HepG2 (cell line): ENCODE results near the gene ACER3. TPM values are rescaled to one million over a fixed set of nuclear protein-coding genes. Genes with fewer than 3 reads are reported as not detected.

Experiments
- ATF7 ChIP-seq, 2 experiments: fragments of 450-650 bp in 1 of 2; sonication (generic) in 1 of 2; formaldehyde crosslinking in 1 of 2; IDR thresholded peaks; 2 replicates each; pipeline versions ENCODE4 v1.4.0 to v1.6.1; 2016 to 2020; ENCODE audit warnings: antibody characterized with exemption in 1 of 2, mild to moderate bottlenecking in 1 of 2, missing genetic modification reagents in 1 of 2
- ETV6 ChIP-seq: sonication (generic); formaldehyde crosslinking; conservative IDR thresholded peaks from 2 replicates; pipeline ENCODE4 v1.4.0; 2020; ENCODE audit warnings: missing genetic modification reagents
- FOSL1 ChIP-seq: sonication (generic); formaldehyde crosslinking; IDR thresholded peaks from 2 replicates; pipeline ENCODE4 v1.9.0; 2021; ENCODE audit warnings: missing genetic modification reagents, borderline replicate concordance
- GABPA ChIP-seq, 2 experiments: IDR thresholded peaks; 2 replicates each; pipeline ENCODE4 v1.6.1; 2011 to 2016; ENCODE audit warnings: low read depth in 2 of 2, low read length in 1 of 2, missing biosample characterization in 1 of 2, missing genetic modification characterization in 1 of 2
- GABPB1 ChIP-seq: IDR thresholded peaks from 2 replicates; pipeline ENCODE4 v1.6.1; 2016; ENCODE audit warnings: mild to moderate bottlenecking, missing genetic modification reagents, moderate library complexity, missing compliant biosample characterization
- KLF16 ChIP-seq, 2 experiments: sonication (generic) in 1 of 2; formaldehyde crosslinking in 1 of 2; IDR thresholded peaks; 2 replicates each; pipeline versions ENCODE4 v1.6.1 to v1.8.0; 2016 to 2023; ENCODE audit warnings: missing genetic modification reagents in 2 of 2, missing compliant biosample characterization in 1 of 2
- NR2F2 ChIP-seq: IDR thresholded peaks from 2 replicates; pipeline ENCODE4 v1.6.1; 2012; ENCODE audit warnings: low read depth, inconsistent platforms, borderline replicate concordance
- RFX3 ChIP-seq: IDR thresholded peaks from 2 replicates; pipeline ENCODE4 v1.6.1; 2016; ENCODE audit warnings: missing biosample characterization, missing genetic modification reagents
- SIX1 ChIP-seq: sonication (generic); formaldehyde crosslinking; IDR thresholded peaks from 2 replicates; pipeline ENCODE4 v1.4.0; 2020; ENCODE audit warnings: missing genetic modification reagents, borderline replicate concordance
- SKI ChIP-seq: fragments of 450-650 bp; IDR thresholded peaks from one replicate; pipeline ENCODE4 v1.6.1; 2018; ENCODE audit warnings: mild to moderate bottlenecking; ENCODE audit not compliant: partially characterized antibody
- YY1 ChIP-seq: IDR thresholded peaks from 2 replicates; pipeline ENCODE4 v1.6.1; 2011; ENCODE audit warnings: low read length, low read depth, moderate library complexity, mild to moderate bottlenecking; ENCODE audit not compliant: insufficient read depth, insufficient replicate concordance
- ZNF460 ChIP-seq: sonication (generic); formaldehyde crosslinking; IDR thresholded peaks from 2 replicates; pipeline ENCODE4 v1.5.1; 2020; ENCODE audit warnings: missing genetic modification reagents, mild to moderate bottlenecking, borderline replicate concordance
- ZNF619 ChIP-seq: sonication (generic); formaldehyde crosslinking; IDR thresholded peaks from 2 replicates; pipeline ENCODE4 v1.4.0; 2020; ENCODE audit warnings: mild to moderate bottlenecking, missing genetic modification reagents
- ZNF775 ChIP-seq: sonication (generic); formaldehyde crosslinking; IDR thresholded peaks from 2 replicates; pipeline ENCODE4 v1.4.0; 2020; ENCODE audit warnings: missing genetic modification reagents, mild to moderate bottlenecking, moderate library complexity, borderline replicate concordance
- polyA plus RNA-seq, 8 experiments: library from polyadenylated mRNA; depleted of rRNA in 3 of 8; stranded (reverse) in 7 of 8; unstranded in 1 of 8; fragments of >200 nt; fragmentation: Illumina TruSeq in 4 of 8; extraction: Trizol in 4 of 8; gene quantifications; 2 replicates each; pipeline versions ENCODE4 v1.2.1 to v1.2.3, GENCODE V29; 2011 to 2016; ENCODE audit warnings: low read depth in 4 of 8, missing spikeins in 1 of 8, mixed read lengths in 1 of 8; ENCODE audit not compliant: insufficient read depth in 1 of 8
- total RNA-seq, 5 experiments: library from RNA; depleted of rRNA; stranded (reverse); fragments of >200 nt; fragmentation: Illumina TruSeq; extraction: Trizol; gene quantifications; 2 replicates each; pipeline ENCODE4 v1.2.3, GENCODE V29; 2016; ENCODE audit warnings: low read depth in 1 of 5
- TF ChIP-seq, protein P1 (sequence below): sonication (generic); formaldehyde crosslinking; IDR thresholded peaks from 2 replicates; pipeline ENCODE4 v1.5.0; 2020; ENCODE audit warnings: mild to moderate bottlenecking, missing genetic modification reagents
- TF ChIP-seq, protein P2 (sequence below), 2 experiments: sonication (generic) in 1 of 2; formaldehyde crosslinking in 1 of 2; IDR thresholded peaks; 2 replicates each; pipeline versions ENCODE4 v1.5.1 to v1.6.1; 2011 to 2020; ENCODE audit warnings: borderline replicate concordance in 1 of 2, low read depth in 1 of 2, low read length in 1 of 2, mild to moderate bottlenecking in 1 of 2, missing genetic modification reagents in 1 of 2, moderate library complexity in 1 of 2
- TF ChIP-seq, protein P3 (sequence below): sonication (generic); formaldehyde crosslinking; IDR thresholded peaks from 2 replicates; pipeline ENCODE4 v1.4.0; 2020; ENCODE audit warnings: mild to moderate bottlenecking, missing genetic modification reagents

The ACER3 gene
- total and polyA plus RNA-seq, 2 of the 13 experiments (the other 11 are each of a cell fraction or from before 2014, with no cell fraction given), result 6.0 to 9.8 TPM

- 0 out of 4 replicates have a peak, but pooled peaks of 1 of the 2 experiments have one; percentile 16 for TF ChIP-seq KLF16 (CRISPR knock-in tag; IDR thresholded peaks at IDR 0.05)
- peak; percentile 85; the same call in 1 of the 2 replicates for TF ChIP-seq ZNF460
- TF ChIP-seq NR2F2, result no peak
- TF ChIP-seq, protein P1, sequence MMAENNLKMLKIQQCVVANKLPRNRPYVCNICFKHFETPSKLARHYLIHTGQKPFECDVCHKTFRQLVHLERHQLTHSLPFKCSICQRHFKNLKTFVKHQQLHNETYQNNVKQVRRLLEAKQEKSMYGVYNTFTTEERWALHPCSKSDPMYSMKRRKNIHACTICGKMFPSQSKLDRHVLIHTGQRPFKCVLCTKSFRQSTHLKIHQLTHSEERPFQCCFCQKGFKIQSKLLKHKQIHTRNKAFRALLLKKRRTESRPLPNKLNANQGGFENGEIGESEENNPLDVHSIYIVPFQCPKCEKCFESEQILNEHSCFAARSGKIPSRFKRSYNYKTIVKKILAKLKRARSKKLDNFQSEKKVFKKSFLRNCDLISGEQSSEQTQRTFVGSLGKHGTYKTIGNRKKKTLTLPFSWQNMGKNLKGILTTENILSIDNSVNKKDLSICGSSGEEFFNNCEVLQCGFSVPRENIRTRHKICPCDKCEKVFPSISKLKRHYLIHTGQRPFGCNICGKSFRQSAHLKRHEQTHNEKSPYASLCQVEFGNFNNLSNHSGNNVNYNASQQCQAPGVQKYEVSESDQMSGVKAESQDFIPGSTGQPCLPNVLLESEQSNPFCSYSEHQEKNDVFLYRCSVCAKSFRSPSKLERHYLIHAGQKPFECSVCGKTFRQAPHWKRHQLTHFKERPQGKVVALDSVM, result peak; percentile 81
- no peak for TF ChIP-seq ATF7 (IDR thresholded peaks at IDR 0.05)
- no peak for TF ChIP-seq ATF7 (CRISPR knock-in tag; IDR thresholded peaks at IDR 0.05)
- no peak for TF ChIP-seq ZNF619 (CRISPR knock-in tag)
- TF ChIP-seq ZNF775 (CRISPR knock-in tag), result no peak
- TF ChIP-seq FOSL1 (CRISPR knock-in tag), result no peak
- TF ChIP-seq RFX3, result peak; percentile 93
- TF ChIP-seq YY1, result peak; percentile 86
- TF ChIP-seq SKI, result no peak
- peak; percentile 41 for TF ChIP-seq GABPA (IDR thresholded peaks at IDR 0.05; ENCODE audit: low read depth, low read length)
- peak; percentile 92 for TF ChIP-seq GABPA (CRISPR knock-in tag; IDR thresholded peaks at IDR 0.05; ENCODE audit: low read depth)
- TF ChIP-seq ETV6, result no peak
- TF ChIP-seq, protein P2, sequence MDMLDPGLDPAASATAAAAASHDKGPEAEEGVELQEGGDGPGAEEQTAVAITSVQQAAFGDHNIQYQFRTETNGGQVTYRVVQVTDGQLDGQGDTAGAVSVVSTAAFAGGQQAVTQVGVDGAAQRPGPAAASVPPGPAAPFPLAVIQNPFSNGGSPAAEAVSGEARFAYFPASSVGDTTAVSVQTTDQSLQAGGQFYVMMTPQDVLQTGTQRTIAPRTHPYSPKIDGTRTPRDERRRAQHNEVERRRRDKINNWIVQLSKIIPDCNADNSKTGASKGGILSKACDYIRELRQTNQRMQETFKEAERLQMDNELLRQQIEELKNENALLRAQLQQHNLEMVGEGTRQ (IDR thresholded peaks at IDR 0.05; ENCODE audit: low read depth, low read length), result no peak
- TF ChIP-seq, protein P2 (CRISPR knock-in tag; IDR thresholded peaks at IDR 0.05; ENCODE audit: borderline replicate concordance), result peak; percentile 88; the same call in 1 of the 2 replicates
- TF ChIP-seq GABPB1 (CRISPR knock-in tag), result peak; percentile 72
- TF ChIP-seq, protein P3, sequence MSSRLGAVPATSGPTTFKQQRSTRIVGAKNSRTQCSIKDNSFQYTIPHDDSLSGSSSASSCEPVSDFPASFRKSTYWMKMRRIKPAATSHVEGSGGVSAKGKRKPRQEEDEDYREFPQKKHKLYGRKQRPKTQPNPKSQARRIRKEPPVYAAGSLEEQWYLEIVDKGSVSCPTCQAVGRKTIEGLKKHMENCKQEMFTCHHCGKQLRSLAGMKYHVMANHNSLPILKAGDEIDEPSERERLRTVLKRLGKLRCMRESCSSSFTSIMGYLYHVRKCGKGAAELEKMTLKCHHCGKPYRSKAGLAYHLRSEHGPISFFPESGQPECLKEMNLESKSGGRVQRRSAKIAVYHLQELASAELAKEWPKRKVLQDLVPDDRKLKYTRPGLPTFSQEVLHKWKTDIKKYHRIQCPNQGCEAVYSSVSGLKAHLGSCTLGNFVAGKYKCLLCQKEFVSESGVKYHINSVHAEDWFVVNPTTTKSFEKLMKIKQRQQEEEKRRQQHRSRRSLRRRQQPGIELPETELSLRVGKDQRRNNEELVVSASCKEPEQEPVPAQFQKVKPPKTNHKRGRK, result no peak
- no peak for TF ChIP-seq SIX1
Observed at GRCh38 chr11:77047007-77047927, 186.5 kb downstream of the ACER3 start (continued).
